Suprapubic skin (tissue), 4 donors: ENCODE data around the gene GCLC. TPM values are rescaled to one million over a fixed set of nuclear protein-coding genes. Genes with fewer than 3 reads are reported as not detected.

Experiments
- DNase-seq, 2 donors: peaks; one replicate each; pipeline ENCODE4 v3.0.0-alpha.2; 2019; ENCODE audit warnings: low spot score in 2 of 2
- H3K27ac ChIP-seq: fragments of 200-600 bp; sonication (generic); one replicate; pipeline ENCODE4 v1.5.1; 2019
- H3K27me3 ChIP-seq: fragments of 200-600 bp; sonication (generic); one replicate; pipeline ENCODE4 v1.5.1; 2019
- H3K36me3 ChIP-seq: fragments of 200-600 bp; sonication (generic); one replicate; pipeline ENCODE4 v1.5.1; 2019
- H3K4me1 ChIP-seq: fragments of 200-600 bp; sonication (generic); one replicate; pipeline ENCODE4 v1.5.1; 2019
- H3K4me3 ChIP-seq: fragments of 200-600 bp; sonication (generic); one replicate; pipeline ENCODE4 v1.5.1; 2019; ENCODE audit warnings: mild to moderate bottlenecking
- H3K9me3 ChIP-seq: fragments of 200-600 bp; sonication (generic); one replicate; pipeline ENCODE4 v1.5.1; 2019
- CTCF ChIP-seq, 2 donors: fragments of 200-600 bp in 1 of 2; fragments of 450-650 bp in 1 of 2; sonication (generic) in 1 of 2; IDR thresholded peaks; one replicate each; pipeline ENCODE4 v1.5.1; 2016 to 2019; ENCODE audit warnings: antibody characterized with exemption in 2 of 2, mild to moderate bottlenecking in 1 of 2, moderate library complexity in 1 of 2
- EP300 ChIP-seq: sonication (generic); formaldehyde crosslinking; IDR thresholded peaks from one replicate; pipeline ENCODE4 v1.6.1; 2017; ENCODE audit warnings: antibody characterized with exemption
- POLR2A ChIP-seq, 2 donors: fragments of 450-650 bp; IDR thresholded peaks; one replicate each; pipeline ENCODE4 v1.6.1; 2017; ENCODE audit warnings: antibody characterized with exemption in 2 of 2, mild to moderate bottlenecking in 2 of 2, moderate library complexity in 2 of 2
- POLR2AphosphoS5 ChIP-seq, 3 donors: sonication (generic); formaldehyde crosslinking; IDR thresholded peaks; one replicate each; pipeline ENCODE4 v1.6.1; 2017; ENCODE audit warnings: antibody characterized with exemption in 3 of 3
- WGBS: methylation state at CpG from one replicate; pipeline ENCODE4 v1.1.5; 2018; 5-methylcytosine and 5-hydroxymethylcytosine counted together
- total RNA-seq, 4 donors: library from RNA; depleted of rRNA; stranded (reverse); fragments of >200 nt; gene quantifications; one replicate each; pipeline ENCODE4 v1.1.0, GENCODE V29; 2016

The GCLC gene
- total RNA-seq, 4 donors from 2014 or later = 47.3 to 65.0 (median 51.1) TPM

GRCh38 chr6:53587291-53587690, 42.4 kb upstream of the GCLC start:
- H3K4me3 ChIP-seq = no peak overlapping the region
- TF ChIP-seq EP300 (no peak), POLR2A (IDR thresholded peaks at IDR 0.05) (no peak), CTCF (IDR thresholded peaks at IDR 0.05) (no peak), POLR2AphosphoS5 (IDR thresholded peaks at IDR 0.05) (no peak)
- peaks cover 3% of the 10 kb centered on the region for H3K4me1 ChIP-seq
- no peaks in the 10 kb centered on the region for H3K9me3 ChIP-seq
- H3K27ac ChIP-seq = no peak overlapping the region
- DNase-seq = no peak
- WGBS = 82% methylated on average over 1 of the region's 1 CpG
- H3K36me3 ChIP-seq = no peaks in the 10 kb centered on the region
- no peaks in the 10 kb centered on the region for H3K27me3 ChIP-seq

- no peak overlapping the region for H3K4me3 ChIP-seq
- no peaks in the 10 kb centered on the region for H3K36me3 ChIP-seq
- 68% methylated on average over 7 of the region's 7 CpGs for WGBS
- no peaks in the 10 kb centered on the region for H3K27me3 ChIP-seq
- no peaks in the 10 kb centered on the region for H3K9me3 ChIP-seq
- H3K27ac ChIP-seq = no peak overlapping the region
- TF ChIP-seq EP300 = no peak
- no peak for TF ChIP-seq POLR2A (IDR thresholded peaks at IDR 0.05)
- no peak for TF ChIP-seq POLR2AphosphoS5 (IDR thresholded peaks at IDR 0.05)
- TF ChIP-seq CTCF (IDR thresholded peaks at IDR 0.05) = no peak
- peaks cover 10% of the 10 kb centered on the region for H3K4me1 ChIP-seq
- DNase-seq = no peak
Observed at GRCh38 chr6:53585208-53585900, 40.5 kb upstream of the GCLC start.

- H3K27ac ChIP-seq = no peak overlapping the region
- 84% methylated on average over 2 of the region's 2 CpGs for WGBS
Observed at GRCh38 chr6:53584726-53585125, 39.8 kb upstream of the GCLC start.

GRCh38 chr6:53583451-53583850, 38.5 kb upstream of the GCLC start:
- no peak overlapping the region for H3K4me3 ChIP-seq
- H3K27ac ChIP-seq = no peak overlapping the region
- H3K4me1 ChIP-seq = peaks cover 10% of the 10 kb centered on the region
- DNase-seq = no peak
- no peak for TF ChIP-seq EP300
- no peaks in the 10 kb centered on the region for H3K9me3 ChIP-seq
- no peaks in the 10 kb centered on the region for H3K27me3 ChIP-seq
- no peaks in the 10 kb centered on the region for H3K36me3 ChIP-seq
- WGBS = 86% methylated on average over 3 of the region's 3 CpGs

More at GRCh38 chr6:53584726-53585125, 39.8 kb upstream of the GCLC start:
- H3K4me3 ChIP-seq = no peak overlapping the region
- no peaks in the 10 kb centered on the region for H3K36me3 ChIP-seq
- H3K4me1 ChIP-seq = peaks cover 10% of the 10 kb centered on the region
- DNase-seq = no peak
- H3K9me3 ChIP-seq = no peaks in the 10 kb centered on the region
- TF ChIP-seq CTCF (IDR thresholded peaks at IDR 0.05) (no peak), POLR2A (IDR thresholded peaks at IDR 0.05) (no peak), EP300 (no peak), POLR2AphosphoS5 (IDR thresholded peaks at IDR 0.05) (no peak)
- H3K27me3 ChIP-seq = no peaks in the 10 kb centered on the region

GRCh38 chr6:53582963-53583362, 38.1 kb upstream of the GCLC start:
- Histone ChIP-seq H3K4me1 (peaks cover 10% of the 10 kb centered on the region), H3K9me3 (no peaks in the 10 kb centered on the region), H3K4me3 (no peak overlapping the region), H3K27me3 (no peaks in the 10 kb centered on the region), H3K36me3 (no peaks in the 10 kb centered on the region), H3K27ac (no peak overlapping the region)
- DNase-seq = no peak
- WGBS = 71% methylated on average over 2 of the region's 2 CpGs
- TF ChIP-seq POLR2AphosphoS5 (IDR thresholded peaks at IDR 0.05) (no peak), EP300 (no peak)

GRCh38 chr6:53581856-53582255, 37.0 kb upstream of the GCLC start:
- H3K27ac ChIP-seq = no peak overlapping the region
- peaks cover 10% of the 10 kb centered on the region for H3K4me1 ChIP-seq
- 23% methylated on average over 2 of the region's 2 CpGs for WGBS
- TF ChIP-seq EP300 (no peak), POLR2AphosphoS5 (IDR thresholded peaks at IDR 0.05) (no peak), POLR2A (IDR thresholded peaks at IDR 0.05) (no peak), CTCF (IDR thresholded peaks at IDR 0.05) (no peak)
- DNase-seq = no peak
- H3K36me3 ChIP-seq = no peaks in the 10 kb centered on the region
- H3K4me3 ChIP-seq = no peak overlapping the region
- H3K9me3 ChIP-seq = no peaks in the 10 kb centered on the region
- no peaks in the 10 kb centered on the region for H3K27me3 ChIP-seq
